ENCODE results near the gene CNEP1R1. TPM values are rescaled to one million over a fixed set of nuclear protein-coding genes. Genes with fewer than 3 reads are reported as not detected.

Gene CNEP1R1
- total RNA-seq, 4 donors from 2014 or later: 11.7 to 24.9 (median 16.1) TPM

DNA sequence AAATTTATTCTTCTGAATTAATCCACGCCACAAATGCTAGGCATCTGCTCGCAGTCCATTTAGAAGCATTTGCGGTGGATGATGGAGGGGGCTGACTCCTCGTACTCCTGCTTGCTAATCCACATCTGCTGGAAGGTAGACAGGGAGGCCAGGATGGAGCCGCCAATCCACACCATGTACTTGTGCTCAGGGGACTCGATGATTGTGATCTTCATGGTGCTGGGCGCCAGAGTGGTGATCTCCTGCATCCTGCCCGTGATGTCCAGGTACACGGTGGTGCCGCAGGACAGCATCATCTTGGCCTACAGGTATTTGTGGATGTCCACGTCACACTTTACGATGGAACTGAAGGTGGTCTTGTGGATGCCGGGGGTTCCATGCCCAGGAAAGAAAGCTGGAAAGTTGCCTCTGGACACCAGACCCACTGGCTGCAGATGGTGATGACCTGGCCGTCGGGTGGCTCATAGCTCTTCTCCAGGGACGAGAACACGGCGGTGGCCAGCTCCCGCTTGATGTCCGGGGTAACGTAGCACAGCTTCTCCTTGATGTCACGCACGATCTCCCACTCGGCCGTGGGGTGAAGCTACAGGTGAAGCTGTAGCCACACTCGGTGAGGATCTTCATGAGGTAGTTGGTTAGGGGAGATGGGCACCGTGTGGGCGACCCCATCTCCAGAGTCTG lies 33.2 kb downstream of the CNEP1R1 start:
- no peak for ATAC-seq
- TF ChIP-seq, protein P1, sequence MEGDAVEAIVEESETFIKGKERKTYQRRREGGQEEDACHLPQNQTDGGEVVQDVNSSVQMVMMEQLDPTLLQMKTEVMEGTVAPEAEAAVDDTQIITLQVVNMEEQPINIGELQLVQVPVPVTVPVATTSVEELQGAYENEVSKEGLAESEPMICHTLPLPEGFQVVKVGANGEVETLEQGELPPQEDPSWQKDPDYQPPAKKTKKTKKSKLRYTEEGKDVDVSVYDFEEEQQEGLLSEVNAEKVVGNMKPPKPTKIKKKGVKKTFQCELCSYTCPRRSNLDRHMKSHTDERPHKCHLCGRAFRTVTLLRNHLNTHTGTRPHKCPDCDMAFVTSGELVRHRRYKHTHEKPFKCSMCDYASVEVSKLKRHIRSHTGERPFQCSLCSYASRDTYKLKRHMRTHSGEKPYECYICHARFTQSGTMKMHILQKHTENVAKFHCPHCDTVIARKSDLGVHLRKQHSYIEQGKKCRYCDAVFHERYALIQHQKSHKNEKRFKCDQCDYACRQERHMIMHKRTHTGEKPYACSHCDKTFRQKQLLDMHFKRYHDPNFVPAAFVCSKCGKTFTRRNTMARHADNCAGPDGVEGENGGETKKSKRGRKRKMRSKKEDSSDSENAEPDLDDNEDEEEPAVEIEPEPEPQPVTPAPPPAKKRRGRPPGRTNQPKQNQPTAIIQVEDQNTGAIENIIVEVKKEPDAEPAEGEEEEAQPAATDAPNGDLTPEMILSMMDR (IDR thresholded peaks at IDR 0.05 in 4 of 5, conservative IDR thresholded peaks at IDR 0.05 in 1 of 5): no peak
- no peak for TF ChIP-seq POLR2A (IDR thresholded peaks at IDR 0.05)
- no peaks in the 10 kb centered on the region for H3K9me3 ChIP-seq
- no peak overlapping the region for H3K4me3 ChIP-seq
- no peaks in the 10 kb centered on the region for H3K36me3 ChIP-seq
- H3K4me1 ChIP-seq: no peaks in the 10 kb centered on the region
- no peak for DNase-seq
- no peaks in the 10 kb centered on the region for H3K27me3 ChIP-seq
- in situ Hi-C loops (cut with MboI; ENCODE audit: low sequenced_read_pairs in 4 of 4): no loop called here
- intact Hi-C loops (cut with DNase I; ENCODE audit: low total_unique reads): no loop called here
- H3K27ac ChIP-seq: no peak overlapping the region

DNA sequence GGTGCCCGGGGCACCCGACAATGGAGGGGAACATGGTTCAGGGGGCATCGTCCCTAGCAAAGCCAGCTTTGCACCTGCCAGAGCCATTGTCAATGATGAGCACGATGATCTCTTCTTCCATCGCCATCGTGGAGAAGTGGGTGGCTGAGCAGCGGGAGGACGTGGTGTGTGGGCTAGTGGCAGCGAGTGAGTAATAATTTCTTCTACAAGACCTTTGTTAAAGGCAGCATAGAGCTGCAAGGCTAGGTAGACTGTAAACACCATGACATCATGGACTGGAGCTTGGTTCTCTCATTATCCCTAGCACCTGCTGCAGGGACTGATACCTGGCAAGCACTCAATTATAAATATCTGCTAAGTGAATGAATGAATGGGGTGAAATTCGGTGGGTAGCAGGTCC lies 34.1 kb downstream of the CNEP1R1 start:
- Histone ChIP-seq H3K9me3 (no peaks in the 10 kb centered on the region), H3K4me3 (no peak overlapping the region), H3K27ac (no peak overlapping the region), H3K27me3 (no peaks in the 10 kb centered on the region), H3K4me1 (no peaks in the 10 kb centered on the region), H3K36me3 (no peaks in the 10 kb centered on the region)
- TF ChIP-seq POLR2A (IDR thresholded peaks at IDR 0.05): no peak
- TF ChIP-seq, protein P1 (IDR thresholded peaks at IDR 0.05 in 4 of 5, conservative IDR thresholded peaks at IDR 0.05 in 1 of 5): no peak
- no peak for ATAC-seq
- DNase-seq: no peak
- in situ Hi-C loops (cut with MboI; ENCODE audit: low sequenced_read_pairs in 4 of 4): no loop called here
- intact Hi-C loops (cut with DNase I; ENCODE audit: low total_unique reads): no loop called here

DNA sequence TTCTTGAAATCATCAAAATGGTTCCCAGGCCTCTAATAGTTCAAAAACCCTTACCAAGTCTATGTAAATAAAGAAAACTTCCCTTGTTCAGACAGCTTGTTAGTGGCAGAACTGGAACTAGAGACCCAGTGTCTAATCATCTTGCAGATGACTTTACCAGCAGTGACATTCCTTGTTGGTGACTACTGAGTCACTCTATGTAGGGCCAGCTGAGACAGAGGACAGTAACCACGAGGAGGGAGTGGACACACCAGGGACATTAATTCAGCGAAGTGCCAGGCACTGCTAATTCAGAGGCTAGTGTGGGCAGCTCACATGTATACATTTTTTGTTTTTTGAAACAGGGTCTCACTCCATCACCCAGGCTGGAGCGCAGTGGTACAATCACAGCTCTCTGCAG lies 34.6 kb downstream of the CNEP1R1 start:
- in situ Hi-C loops (cut with MboI; ENCODE audit: low sequenced_read_pairs in 4 of 4): loop anchor here in 1 of 4 donors (10.0 kb wide), 1 partner anchor 85 kb away; no protein-coding TSS in a partner anchor
- TF ChIP-seq POLR2A (IDR thresholded peaks at IDR 0.05): no peak
- TF ChIP-seq, protein P1 (IDR thresholded peaks at IDR 0.05 in 4 of 5, conservative IDR thresholded peaks at IDR 0.05 in 1 of 5): no peak
- no peak overlapping the region for H3K27ac ChIP-seq
- no peaks in the 10 kb centered on the region for H3K27me3 ChIP-seq
- ATAC-seq (no peak), DNase-seq (no peak)
- no peaks in the 10 kb centered on the region for H3K4me1 ChIP-seq
- H3K9me3 ChIP-seq: no peaks in the 10 kb centered on the region
- H3K4me3 ChIP-seq: no peak overlapping the region
- intact Hi-C loops (cut with DNase I; ENCODE audit: low total_unique reads): loop anchor here (10.0 kb wide), 1 partner anchor 685 kb away; the partner anchor contains the start of gene CYLD
- no peaks in the 10 kb centered on the region for H3K36me3 ChIP-seq

DNA sequence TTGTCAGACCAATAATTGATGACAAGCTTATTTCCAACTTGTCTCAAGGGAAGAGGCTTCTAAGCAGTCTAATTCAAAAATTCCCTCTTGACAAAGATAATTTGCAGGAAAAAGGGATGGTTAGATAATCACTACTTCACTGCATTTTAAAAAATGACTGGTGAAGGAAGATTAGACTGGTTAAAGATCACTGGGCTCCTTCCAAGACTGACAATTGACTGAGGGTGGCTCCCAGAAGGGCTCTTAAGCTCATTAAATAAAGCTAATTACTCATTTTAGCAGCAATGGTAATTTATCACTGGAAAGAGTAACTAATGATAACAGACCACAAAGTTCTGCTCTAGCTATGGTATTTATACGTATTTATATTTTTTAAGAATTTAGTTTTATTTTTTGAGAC lies 36.3 kb downstream of the CNEP1R1 start:
- no peak for DNase-seq
- Histone ChIP-seq H3K27ac (no peak overlapping the region), H3K27me3 (no peaks in the 10 kb centered on the region), H3K36me3 (no peaks in the 10 kb centered on the region), H3K4me1 (no peaks in the 10 kb centered on the region), H3K4me3 (no peak overlapping the region), H3K9me3 (no peaks in the 10 kb centered on the region)
- no peak for TF ChIP-seq POLR2A (IDR thresholded peaks at IDR 0.05)
- TF ChIP-seq, protein P1 (IDR thresholded peaks at IDR 0.05 in 4 of 5, conservative IDR thresholded peaks at IDR 0.05 in 1 of 5): no peak
- ATAC-seq: no peak
- in situ Hi-C loops (cut with MboI; ENCODE audit: low sequenced_read_pairs in 4 of 4): loop anchor here in 1 of 4 donors (10.0 kb wide), 1 partner anchor 83 kb away; no protein-coding TSS in a partner anchor
- intact Hi-C loops (cut with DNase I; ENCODE audit: low total_unique reads): loop anchor here (10.0 kb wide), 1 partner anchor 683 kb away; the partner anchor contains the start of gene CYLD
